IPS-20b (cell line): ENCODE results near the gene CD96.
"Not testable (repeated sequence)": the region's sequence is repeated elsewhere in the genome, so short reads cannot be mapped to it uniquely, and the experiment has no call there.

ENCODE experiments used
- H3K27ac ChIP-seq: one replicate; pipeline ENCODE4 v1.5.1; 2013; ENCODE audit warnings: low read length
- H3K27me3 ChIP-seq: 2 replicates; pipeline ENCODE4 v1.6.1; 2013; ENCODE audit warnings: mild to moderate bottlenecking, low read length, inconsistent platforms; ENCODE audit not compliant: insufficient read depth
- H3K36me3 ChIP-seq: 2 replicates; pipeline ENCODE4 v1.6.1; 2013; ENCODE audit warnings: low read depth, mild to moderate bottlenecking, inconsistent platforms, low read length, moderate library complexity; ENCODE audit not compliant: insufficient read depth
- H3K4me1 ChIP-seq: 2 replicates; pipeline ENCODE4 v1.6.1; 2013; ENCODE audit warnings: mild to moderate bottlenecking, control low read depth, inconsistent platforms, low read length, moderate library complexity; ENCODE audit not compliant: insufficient read depth
- H3K4me3 ChIP-seq: 2 replicates; pipeline ENCODE4 v1.5.1; 2013; ENCODE audit warnings: mild to moderate bottlenecking, low read length, inconsistent platforms
- H3K9ac ChIP-seq: 2 replicates; pipeline ENCODE4 v1.6.1; 2013; ENCODE audit warnings: low read depth, mild to moderate bottlenecking, inconsistent platforms, low read length, moderate library complexity
- H3K9me3 ChIP-seq: 2 replicates; pipeline ENCODE4 v1.6.1; 2013; ENCODE audit warnings: mild to moderate bottlenecking, low read depth, low read length, inconsistent platforms; ENCODE audit not compliant: insufficient read depth

The CD96 gene

DNA sequence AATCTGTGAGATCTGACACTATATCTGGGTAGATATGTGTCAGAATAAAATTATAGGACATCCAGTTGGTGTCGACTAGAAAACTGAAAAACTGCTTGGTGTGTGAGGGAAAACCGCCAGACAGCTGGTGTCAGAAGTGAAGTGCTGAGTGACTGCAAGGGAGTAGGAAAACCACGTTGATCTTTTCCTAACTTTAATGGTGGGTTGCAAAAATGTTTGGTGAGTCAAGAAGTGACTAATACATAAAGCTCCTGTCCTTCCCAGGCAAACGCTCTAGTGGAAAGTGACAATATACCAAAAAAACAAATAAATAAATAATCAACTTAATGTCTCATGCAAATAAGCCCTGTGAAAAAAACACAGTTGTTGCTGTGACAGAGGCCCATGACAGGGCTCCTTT is 7.3 kb upstream of the CD96 start:
- Histone ChIP-seq H3K9ac (no peak overlapping the region), H3K4me1 (no peaks in the 10 kb centered on the region), H3K27me3 (no peaks in the 10 kb centered on the region), H3K36me3 (no peaks in the 10 kb centered on the region), H3K4me3 (no peak overlapping the region), H3K27ac (no peak overlapping the region), H3K9me3 (no peaks in the 10 kb centered on the region)

DNA sequence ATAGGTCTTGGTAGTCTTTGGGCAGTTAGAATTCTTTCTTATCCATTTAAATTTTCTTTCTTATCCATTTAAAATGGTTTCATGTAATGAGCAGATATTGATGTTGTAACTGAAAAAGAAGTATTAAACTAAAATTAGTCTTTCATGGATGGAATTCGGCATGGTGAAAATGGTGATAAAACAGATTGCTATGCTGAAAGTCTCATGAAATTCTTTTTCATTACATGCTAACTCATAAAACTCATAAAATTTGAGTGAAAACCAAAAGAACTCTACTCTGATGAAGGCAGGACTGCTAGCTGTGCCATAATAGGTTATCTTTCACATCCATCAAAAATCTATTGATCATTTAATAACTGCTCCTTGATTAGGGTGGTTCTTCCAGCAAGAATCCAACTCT is 3.9 kb upstream of the CD96 start:
- H3K27ac ChIP-seq, result no peak overlapping the region
- H3K9me3 ChIP-seq, result no peaks in the 10 kb centered on the region
- H3K36me3 ChIP-seq, result no peaks in the 10 kb centered on the region
- H3K4me1 ChIP-seq, result no peaks in the 10 kb centered on the region
- H3K4me3 ChIP-seq, result no peak overlapping the region
- H3K27me3 ChIP-seq, result no peaks in the 10 kb centered on the region
- no peak overlapping the region for H3K9ac ChIP-seq

DNA sequence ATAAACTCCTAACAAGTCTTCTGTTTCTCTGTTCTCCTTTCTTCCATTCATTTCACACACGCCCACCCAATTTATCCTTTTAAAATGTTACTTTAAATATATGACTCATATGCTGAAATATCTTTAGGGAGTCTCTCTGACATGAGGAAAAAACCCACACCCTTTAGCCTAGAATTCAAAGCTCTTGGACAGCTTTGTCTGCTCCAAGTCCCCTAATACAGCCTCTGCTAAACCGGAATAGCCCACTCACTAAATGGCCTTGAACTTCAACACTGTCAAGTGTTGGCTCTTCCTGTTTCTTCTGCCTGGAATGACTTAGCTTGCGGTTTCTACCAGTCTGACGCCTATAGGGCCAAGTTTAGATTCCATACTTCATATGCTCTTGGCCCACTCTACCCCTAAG is 3.3 kb upstream of the CD96 start:
- Histone ChIP-seq H3K27ac (no peak overlapping the region), H3K27me3 (no peaks in the 10 kb centered on the region), H3K9me3 (no peaks in the 10 kb centered on the region), H3K4me3 (no peak overlapping the region), H3K9ac (no peak overlapping the region), H3K36me3 (no peaks in the 10 kb centered on the region), H3K4me1 (no peaks in the 10 kb centered on the region)

DNA sequence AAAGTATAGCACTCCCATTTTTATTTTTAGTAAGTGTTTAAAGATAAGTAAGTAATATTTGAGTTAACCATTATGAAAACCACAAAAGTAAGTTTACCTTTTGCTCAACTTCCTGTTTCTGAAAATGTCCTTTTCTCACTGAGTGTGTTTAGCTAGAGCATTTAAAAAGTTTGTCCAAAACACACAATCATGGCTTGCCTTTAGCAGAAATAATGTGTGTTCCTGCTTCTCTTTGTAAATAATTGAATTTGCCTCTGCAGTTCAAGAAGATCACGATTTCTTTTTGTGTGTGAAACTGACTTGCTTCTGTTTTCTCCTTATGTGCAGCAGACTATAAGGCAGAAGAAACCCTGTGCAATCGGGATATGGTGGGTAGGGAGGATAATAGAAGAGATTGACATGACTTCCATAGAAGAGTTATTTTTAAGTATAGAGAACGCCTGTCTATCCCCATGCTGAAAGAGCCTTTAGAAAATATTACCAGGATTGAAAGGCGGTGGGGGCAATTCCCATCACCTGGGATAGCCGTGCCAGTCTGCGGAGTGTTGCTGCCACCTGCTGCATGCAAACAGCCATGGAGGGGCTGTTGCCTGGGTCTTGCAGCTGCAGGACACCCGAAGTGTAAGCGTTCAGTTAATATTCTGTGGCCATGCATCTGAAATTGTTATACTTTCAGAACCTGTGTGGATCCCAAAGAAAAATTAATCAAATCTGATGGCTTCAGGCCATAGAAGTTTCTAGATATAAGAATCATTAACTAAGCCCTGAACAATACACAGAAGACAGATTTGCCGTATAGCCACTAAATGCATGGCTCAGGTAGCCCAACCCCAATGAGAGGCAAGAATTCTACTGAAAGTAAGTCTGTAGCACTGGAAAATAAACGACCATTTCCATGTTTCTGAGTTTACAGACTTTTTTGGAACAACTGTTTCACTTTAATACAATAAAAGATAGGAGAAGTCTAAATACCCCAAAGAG is 2.4 kb upstream of the CD96 start:
- Histone ChIP-seq H3K4me3 (no peak overlapping the region), H3K9ac (no peak overlapping the region), H3K27ac (no peak overlapping the region)

DNA sequence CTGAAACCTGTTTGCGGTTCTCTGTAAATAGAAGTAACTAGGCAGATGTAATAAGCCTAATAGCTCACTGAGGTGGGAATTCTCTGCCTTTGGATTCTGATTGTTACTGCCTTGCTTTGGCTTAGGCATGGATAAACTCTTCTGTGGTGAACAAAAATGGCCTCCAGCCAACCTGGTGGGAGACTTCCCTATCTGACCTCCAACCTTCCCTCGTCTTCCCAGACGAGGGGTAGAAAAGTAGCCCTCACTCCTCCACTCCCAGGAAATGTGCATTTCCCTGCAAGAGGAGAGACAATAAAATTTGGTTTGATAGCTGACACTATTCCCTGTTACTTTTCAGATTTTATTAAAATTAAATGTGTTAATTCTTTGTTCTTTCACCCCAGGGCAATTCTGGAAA is 606 bp upstream of the CD96 start:
- no peaks in the 10 kb centered on the region for H3K36me3 ChIP-seq
- no peak overlapping the region for H3K9ac ChIP-seq
- no peak overlapping the region for H3K4me3 ChIP-seq
- H3K27me3 ChIP-seq, result no peaks in the 10 kb centered on the region
- H3K4me1 ChIP-seq, result no peaks in the 10 kb centered on the region
- H3K27ac ChIP-seq, result no peak overlapping the region
- no peaks in the 10 kb centered on the region; the same call in 1 of the 2 replicates for H3K9me3 ChIP-seq

More for the DNA sequence above, 2.4 kb upstream of the CD96 start:
- no peaks in the 10 kb centered on the region for H3K27me3 ChIP-seq
- no peaks in the 10 kb centered on the region; the same call in 1 of the 2 replicates for H3K9me3 ChIP-seq
- no peaks in the 10 kb centered on the region for H3K36me3 ChIP-seq
- no peaks in the 10 kb centered on the region for H3K4me1 ChIP-seq

DNA sequence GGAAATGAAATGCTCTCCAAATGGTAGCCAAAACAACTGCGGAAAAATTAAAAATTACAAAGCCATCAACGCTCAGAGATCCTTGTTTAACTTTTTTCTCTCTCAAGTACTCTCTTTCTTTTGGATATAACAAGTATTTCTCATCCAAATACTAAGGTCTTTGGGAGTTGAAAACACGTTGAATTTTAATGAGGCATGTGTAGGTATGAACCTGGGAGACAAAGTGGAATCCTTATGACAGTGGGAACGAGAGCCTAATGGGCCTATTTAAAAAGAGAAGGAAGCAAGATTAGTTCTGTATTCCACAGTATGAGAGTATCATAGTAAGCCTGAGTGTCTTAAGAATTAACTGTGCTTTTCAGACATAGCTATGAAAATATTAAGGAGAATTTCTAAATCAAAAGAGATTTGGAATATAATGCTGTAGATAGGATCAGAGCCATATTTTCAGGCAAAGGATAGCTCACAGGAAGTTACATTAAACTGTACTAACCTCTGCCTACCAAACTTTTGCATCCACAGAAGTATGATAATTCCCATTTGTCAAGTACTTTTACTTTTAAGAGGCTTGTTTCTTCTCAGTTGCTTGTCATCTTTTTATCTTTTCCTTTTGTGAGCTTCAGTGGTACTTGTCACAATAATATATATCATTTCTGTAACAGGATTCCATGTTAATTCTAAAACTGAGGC is 759 bp downstream of the CD96 start:
- no peaks in the 10 kb centered on the region for H3K27me3 ChIP-seq
- no peak overlapping the region for H3K4me3 ChIP-seq
- H3K4me1 ChIP-seq, result no peaks in the 10 kb centered on the region
- no peaks in the 10 kb centered on the region for H3K36me3 ChIP-seq
- H3K9ac ChIP-seq, result no peak overlapping the region
- no peak overlapping the region for H3K27ac ChIP-seq
- H3K9me3 ChIP-seq, result no peaks in the 10 kb centered on the region; the same call in 1 of the 2 replicates

DNA sequence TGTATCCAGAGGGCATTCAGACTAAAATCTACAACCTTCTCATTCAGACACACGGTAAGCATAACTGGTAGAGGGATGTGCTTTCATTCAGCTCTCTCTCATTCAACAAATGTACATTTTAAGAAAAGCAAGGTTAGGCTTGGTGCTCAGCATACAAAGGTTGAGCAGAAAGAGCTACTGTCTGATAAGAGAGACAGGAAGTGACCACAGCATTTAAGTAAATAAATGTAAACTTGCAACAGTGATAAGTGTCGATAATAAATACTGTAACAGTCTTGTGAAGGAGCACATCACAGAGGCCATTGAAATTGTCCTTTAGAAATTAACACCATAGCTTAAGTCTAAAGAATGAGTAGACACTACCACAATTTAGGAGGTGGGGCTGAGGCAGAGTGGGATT is 3.4 kb downstream of the CD96 start:
- Histone ChIP-seq H3K9me3 (no peaks in the 10 kb centered on the region; the same call in 1 of the 2 replicates), H3K4me3 (no peak overlapping the region), H3K9ac (no peak overlapping the region), H3K27ac (no peak overlapping the region), H3K4me1 (peaks cover 9% of the 10 kb centered on the region; the same call in 1 of the 2 replicates), H3K36me3 (no peaks in the 10 kb centered on the region), H3K27me3 (no peaks in the 10 kb centered on the region)

DNA sequence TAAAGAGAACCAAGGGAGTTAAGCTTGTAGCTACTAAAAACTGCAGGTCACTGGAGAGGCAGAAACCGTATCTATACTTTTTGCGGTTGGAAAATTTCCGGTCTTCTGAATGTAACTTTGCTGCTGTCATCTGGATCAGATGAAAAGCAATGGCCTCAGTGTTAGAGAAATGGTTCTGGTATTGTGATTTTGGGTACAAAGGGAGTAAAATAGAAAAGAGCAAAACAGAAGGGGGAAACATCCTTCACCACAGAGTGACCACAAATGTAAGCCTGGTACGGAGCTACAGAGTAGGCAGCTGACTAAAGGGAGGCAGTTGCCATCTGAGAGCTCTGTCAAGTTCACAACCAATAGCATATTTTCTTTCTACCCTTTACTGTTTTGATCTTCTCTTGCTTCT is 5.6 kb downstream of the CD96 start:
- Histone ChIP-seq H3K4me1 (peaks cover 9% of the 10 kb centered on the region; the same call in 1 of the 2 replicates), H3K4me3 (no peak overlapping the region), H3K9me3 (no peaks in the 10 kb centered on the region; the same call in 1 of the 2 replicates), H3K9ac (no peak overlapping the region), H3K27me3 (no peaks in the 10 kb centered on the region), H3K36me3 (no peaks in the 10 kb centered on the region), H3K27ac (no peak overlapping the region)

DNA sequence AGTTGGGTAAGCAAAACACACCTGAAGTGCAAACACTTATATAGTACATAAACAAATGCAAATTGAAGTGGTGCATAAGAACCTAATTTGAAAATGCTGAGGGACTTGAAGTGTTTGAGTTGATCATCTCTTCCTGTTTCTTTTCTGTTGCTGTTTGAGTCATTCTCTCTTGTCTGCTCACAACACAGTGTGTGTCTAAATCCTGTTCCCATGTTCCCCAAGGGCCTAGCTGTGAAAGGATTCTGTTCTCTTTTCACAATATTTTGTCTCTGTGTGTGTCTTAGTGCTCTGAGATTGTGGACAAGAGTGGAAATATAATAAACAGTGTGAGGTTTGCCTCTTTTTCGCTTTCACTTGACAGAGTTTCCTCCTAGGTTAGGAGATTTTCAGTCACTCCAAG is 6.1 kb downstream of the CD96 start:
- Histone ChIP-seq H3K36me3 (no peaks in the 10 kb centered on the region), H3K27me3 (no peaks in the 10 kb centered on the region), H3K4me1 (peaks cover 9% of the 10 kb centered on the region; the same call in 1 of the 2 replicates), H3K9me3 (no peaks in the 10 kb centered on the region; the same call in 1 of the 2 replicates), H3K27ac (no peak overlapping the region), H3K9ac (no peak overlapping the region), H3K4me3 (no peak overlapping the region)

DNA sequence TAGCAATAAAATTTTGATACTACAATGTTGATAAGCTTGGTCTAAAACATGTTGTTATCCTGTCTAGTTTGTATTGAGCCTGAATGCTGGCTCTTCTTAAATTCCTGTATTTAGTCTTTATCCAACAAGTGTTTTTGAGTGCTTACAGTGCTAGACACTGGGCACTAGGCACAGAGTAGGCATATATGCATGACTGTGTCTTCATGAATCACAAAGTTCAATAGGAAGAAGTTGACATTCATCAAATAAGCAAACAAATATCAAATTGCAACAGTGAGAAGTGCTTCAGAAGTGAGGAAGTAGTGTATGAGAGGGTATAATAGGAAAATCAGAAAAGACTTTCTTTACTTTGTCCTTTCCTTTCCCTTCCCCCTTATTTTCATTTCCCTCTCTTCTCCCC is 6.8 kb downstream of the CD96 start:
- Histone ChIP-seq H3K9me3 (no peaks in the 10 kb centered on the region; the same call in 1 of the 2 replicates), H3K36me3 (no peaks in the 10 kb centered on the region), H3K27me3 (no peaks in the 10 kb centered on the region), H3K9ac (no peak overlapping the region), H3K27ac (no peak overlapping the region), H3K4me3 (no peak overlapping the region), H3K4me1 (peaks cover 9% of the 10 kb centered on the region; the same call in 1 of the 2 replicates)

DNA sequence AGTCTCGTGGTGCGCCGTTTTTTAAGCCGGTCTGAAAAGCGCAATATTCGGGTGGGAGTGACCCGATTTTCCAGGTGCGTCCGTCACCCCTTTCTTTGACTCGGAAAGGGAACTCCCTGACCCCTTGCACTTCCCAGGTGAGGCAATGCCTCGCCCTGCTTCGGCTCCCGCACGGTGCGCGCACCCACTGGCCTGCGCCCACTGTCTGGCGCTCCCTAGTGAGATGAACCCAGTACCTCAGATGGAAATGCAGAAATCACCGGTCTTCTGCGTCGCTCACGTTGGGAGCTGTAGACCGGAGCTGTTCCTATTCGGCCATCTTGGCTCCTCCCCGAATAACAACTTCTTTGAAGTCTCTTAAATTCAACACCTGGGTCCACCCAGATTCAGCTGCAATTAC is 19.9 kb downstream of the CD96 start:
- not testable (repeated sequence) for H3K4me1 ChIP-seq, H3K9me3 ChIP-seq, H3K27ac ChIP-seq, H3K4me3 ChIP-seq, H3K27me3 ChIP-seq, H3K9ac ChIP-seq, H3K36me3 ChIP-seq

DNA sequence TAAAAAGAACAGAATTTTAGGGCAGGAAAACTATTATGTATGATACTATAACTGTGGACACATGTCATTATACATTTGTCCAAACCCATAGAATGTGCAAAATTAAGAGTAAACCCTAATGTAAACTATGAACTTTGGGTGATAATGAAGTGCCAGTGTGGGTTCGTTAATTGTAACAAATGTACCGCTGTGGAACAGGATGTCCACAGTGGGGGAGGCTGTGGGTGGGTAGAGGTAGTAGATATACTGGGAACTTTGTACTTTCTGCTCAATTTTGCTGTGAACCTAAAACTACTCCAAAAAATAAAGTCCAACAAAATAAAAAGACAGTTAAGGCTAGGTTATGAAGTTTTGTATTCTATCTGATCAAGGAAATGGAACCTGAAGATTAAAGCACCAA is 24.8 kb downstream of the CD96 start:
- no peak overlapping the region for H3K27ac ChIP-seq
- H3K36me3 ChIP-seq, result no peaks in the 10 kb centered on the region

More for the DNA sequence above, 24.8 kb downstream of the CD96 start:
- Histone ChIP-seq H3K9ac (no peak overlapping the region), H3K9me3 (no peaks in the 10 kb centered on the region), H3K27me3 (no peaks in the 10 kb centered on the region), H3K4me3 (no peak overlapping the region), H3K4me1 (no peaks in the 10 kb centered on the region)
